Activated CD4-positive, alpha-beta memory T cell treated with anti-CD3 and anti-CD28 coated beads for 36 hours (primary cell): ENCODE measurements around the gene DOCK6. TPM values are rescaled to one million over a fixed set of nuclear protein-coding genes. Genes with fewer than 3 reads are reported as not detected.

Source experiments
- CTCF ChIA-PET: fragments of 350-600 bp; sonication (Branson Sonifier 250); formaldehyde crosslinking; loops from one replicate; lab custom pipeline; 2021; ENCODE audit warnings: antibody characterized with exemption, inconsistent platforms; lab: Charles Lee
- POLR2A ChIA-PET: fragments of 350-600 bp; sonication (Branson Sonifier 250); formaldehyde crosslinking; loops from one replicate; lab custom pipeline; 2021; ENCODE audit warnings: antibody characterized with exemption; lab: Charles Lee
- DNase-seq: peaks from one replicate; pipeline ENCODE4 v3.0.0-alpha.2; 2020
- H3K27ac Mint-ChIP-seq: one replicate; pipeline ENCODE4 v1.8.0; 2021; ENCODE audit warnings: mixed read lengths
- H3K27me3 Mint-ChIP-seq: one replicate; pipeline ENCODE4 v1.8.0; 2021; ENCODE audit warnings: mixed read lengths
- H3K36me3 Mint-ChIP-seq: one replicate; pipeline ENCODE4 v1.8.0; 2021; ENCODE audit warnings: mixed read lengths
- H3K4me1 Mint-ChIP-seq: one replicate; pipeline ENCODE4 v1.8.0; 2021; ENCODE audit warnings: low read depth, mixed read lengths
- H3K4me3 Mint-ChIP-seq: one replicate; pipeline ENCODE4 v1.8.0; 2021; ENCODE audit warnings: mild to moderate bottlenecking, mixed read lengths
- H3K9me3 Mint-ChIP-seq: one replicate; pipeline ENCODE4 v1.8.0; 2021; ENCODE audit warnings: mixed read lengths
- intact Hi-C: fragments of 100-400 bp; cut with micrococcal nuclease; formaldehyde crosslinking; loops from one replicate; pipeline ENCODE4 v1.15.1; 2023
- total RNA-seq, 2 experiments: library from RNA; stranded (reverse); gene quantifications; one replicate each; pipeline ENCODE4 v1.2.3, GENCODE V29; 2021

The DOCK6 gene
- total RNA-seq, 2 experiments from 2014 or later, result 5.8 to 5.9 TPM

DNA sequence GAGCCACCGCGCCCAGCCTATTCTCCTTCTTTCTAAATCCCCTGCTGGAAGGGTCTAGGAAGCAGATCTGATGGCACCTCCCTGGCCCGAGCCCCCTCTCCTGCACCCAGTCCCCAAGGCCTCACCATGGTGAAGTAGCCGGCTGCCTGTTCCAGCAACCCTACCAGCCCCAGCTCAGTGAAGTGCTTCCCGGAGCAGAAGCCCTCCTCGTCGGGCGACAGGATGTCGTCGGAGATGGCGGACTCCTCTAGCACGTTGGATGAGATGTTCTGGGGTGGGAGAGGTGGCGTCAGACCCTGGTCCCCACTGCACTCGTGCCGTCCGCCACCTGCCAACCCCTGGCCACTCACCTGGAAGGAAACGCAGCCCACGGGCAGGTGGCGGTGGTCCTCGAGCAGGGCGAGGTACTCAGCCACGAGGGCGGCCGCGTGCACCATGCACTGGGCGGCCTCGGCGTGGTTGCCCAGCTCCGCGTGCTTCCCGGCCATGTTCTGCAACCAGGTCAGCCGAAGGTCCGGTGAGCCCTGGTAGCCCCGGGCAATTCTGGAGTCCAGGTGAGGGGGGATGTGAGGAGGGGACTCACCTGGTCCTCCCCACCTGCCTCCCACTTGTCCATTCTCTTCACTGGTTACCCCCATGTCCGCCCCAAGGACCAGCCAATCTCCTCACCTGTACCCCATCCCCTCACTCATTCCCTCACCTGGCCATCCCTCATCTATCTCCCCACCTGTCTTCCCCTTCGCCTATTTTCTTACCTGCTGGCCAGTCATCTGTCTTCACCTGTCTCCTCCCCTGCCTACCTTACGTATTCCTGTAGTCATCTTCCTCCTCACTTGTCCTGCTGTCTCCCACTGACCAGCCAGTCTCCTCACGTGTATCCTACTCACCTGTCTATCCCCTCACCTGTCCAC, 53.5 kb downstream of the DOCK6 start:
- Mint-ChIP-seq H3K4me3 (no peak overlapping the region), H3K4me1 (no peaks in the 10 kb centered on the region), H3K9me3 (no peaks in the 10 kb centered on the region), H3K27me3 (peaks cover 1% of the 10 kb centered on the region), H3K27ac (no peak overlapping the region), H3K36me3 (no peaks in the 10 kb centered on the region)
- intact Hi-C loops, result no loop called here
- ChIA-PET POLR2A (no interaction called here), CTCF (interaction anchor here (0.6 kb wide), 1 partner anchor 126 kb away, joined by 3 read pairs; no protein-coding TSS in a partner anchor)
- no peak for DNase-seq

GRCh38 chr19:11205939-11206570, 56.3 kb downstream of the DOCK6 start:
- no peak overlapping the region for H3K4me3 Mint-ChIP-seq
- no peak overlapping the region for H3K27ac Mint-ChIP-seq
- DNase-seq, result no peak
- no peaks in the 10 kb centered on the region for H3K36me3 Mint-ChIP-seq
- no peaks in the 10 kb centered on the region for H3K9me3 Mint-ChIP-seq
- intact Hi-C loops, result no loop called here
- CTCF ChIA-PET, result interaction anchor here (1.6 kb wide), 1 partner anchor 68 kb away, joined by 6 read pairs; no protein-coding TSS in a partner anchor
- H3K27me3 Mint-ChIP-seq, result peaks cover 1% of the 10 kb centered on the region
- no peaks in the 10 kb centered on the region for H3K4me1 Mint-ChIP-seq
- POLR2A ChIA-PET, result interaction anchor here (0.6 kb wide), 1 partner anchor 889 kb away, joined by 4 read pairs; no protein-coding TSS in a partner anchor

DNA sequence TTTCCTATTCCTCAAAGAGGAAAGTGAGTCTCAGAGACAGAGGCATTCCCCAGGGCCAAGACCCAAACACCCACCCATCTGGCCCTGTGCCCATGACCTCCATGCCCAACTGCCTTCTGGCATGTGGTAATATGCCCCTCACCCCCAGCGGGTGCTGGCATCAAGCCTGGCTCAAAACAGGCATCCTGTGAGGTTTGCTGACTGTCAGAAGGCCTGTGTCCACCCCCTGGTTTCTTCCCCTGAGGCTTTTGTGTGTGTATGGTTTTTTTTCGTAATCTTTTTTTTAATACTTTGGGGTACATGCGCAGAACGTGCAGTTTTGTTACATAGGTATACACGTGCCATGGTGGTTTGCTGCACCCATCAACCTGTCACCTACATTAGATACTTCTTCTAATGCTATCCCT, 57.4 kb downstream of the DOCK6 start:
- Mint-ChIP-seq H3K36me3 (no peaks in the 10 kb centered on the region), H3K4me1 (no peaks in the 10 kb centered on the region), H3K27ac (no peak overlapping the region), H3K4me3 (no peak overlapping the region), H3K27me3 (peaks cover 1% of the 10 kb centered on the region), H3K9me3 (no peaks in the 10 kb centered on the region)
- ChIA-PET CTCF (interaction anchor here (0.6 to 1.6 kb wide), 4 partner anchors 66 to 1680 kb away, joined by 3 to 9 read pairs (median 6); no protein-coding TSS in a partner anchor), POLR2A (no interaction called here)
- intact Hi-C loops, result loop anchor here (5.0 kb wide), 1 partner anchor 168 kb away; no protein-coding TSS in a partner anchor
- no peak for DNase-seq

- peaks cover 3% of the 10 kb centered on the region for H3K27me3 Mint-ChIP-seq
- no peaks in the 10 kb centered on the region for H3K4me1 Mint-ChIP-seq
- no peaks in the 10 kb centered on the region for H3K9me3 Mint-ChIP-seq
- ChIA-PET CTCF (interaction anchor here (1.4 to 1.6 kb wide), 5 partner anchors 66 to 169 kb away, joined by 4 to 10 read pairs (median 6); no protein-coding TSS in a partner anchor), POLR2A (no interaction called here)
- no peak overlapping the region for H3K4me3 Mint-ChIP-seq
- intact Hi-C loops, result loop anchor here (5.0 kb wide), 1 partner anchor 167 kb away; no protein-coding TSS in a partner anchor
- DNase-seq, result no peak
- no peak overlapping the region for H3K27ac Mint-ChIP-seq
- H3K36me3 Mint-ChIP-seq, result no peaks in the 10 kb centered on the region
Measured at GRCh38 chr19:11204076-11204602, 58.2 kb downstream of the DOCK6 start.

- CTCF ChIA-PET, result interaction anchor here (1.4 to 1.5 kb wide), 4 partner anchors 65 to 168 kb away, joined by 4 to 10 read pairs (median 8); no protein-coding TSS in a partner anchor
- peak; percentile 46 for DNase-seq
- H3K27ac Mint-ChIP-seq, result no peak overlapping the region
- POLR2A ChIA-PET, result no interaction called here
- no peaks in the 10 kb centered on the region for H3K36me3 Mint-ChIP-seq
- no peaks in the 10 kb centered on the region for H3K9me3 Mint-ChIP-seq
- H3K4me3 Mint-ChIP-seq, result no peak overlapping the region
- intact Hi-C loops, result loop anchor here (1.0 to 5.0 kb wide), 2 partner anchors 66 to 166 kb away; no protein-coding TSS in a partner anchor
- peaks cover 3% of the 10 kb centered on the region for H3K27me3 Mint-ChIP-seq
- no peaks in the 10 kb centered on the region for H3K4me1 Mint-ChIP-seq
Measured at GRCh38 chr19:11203194-11204075, 58.9 kb downstream of the DOCK6 start.

- no peak overlapping the region for H3K4me3 Mint-ChIP-seq
- DNase-seq, result no peak
- intact Hi-C loops, result loop anchor here (1.0 to 5.0 kb wide), 2 partner anchors 65 to 165 kb away; no protein-coding TSS in a partner anchor
- CTCF ChIA-PET, result interaction anchor here (1.4 to 1.5 kb wide), 2 partner anchors 64 to 66 kb away, joined by 4 to 10 read pairs; no protein-coding TSS in a partner anchor
- no peaks in the 10 kb centered on the region for H3K36me3 Mint-ChIP-seq
- POLR2A ChIA-PET, result no interaction called here
- peaks cover 2% of the 10 kb centered on the region for H3K4me1 Mint-ChIP-seq
- peaks cover 3% of the 10 kb centered on the region for H3K27me3 Mint-ChIP-seq
- no peaks in the 10 kb centered on the region for H3K9me3 Mint-ChIP-seq
- no peak overlapping the region for H3K27ac Mint-ChIP-seq
Measured at GRCh38 chr19:11202488-11203193, 59.7 kb downstream of the DOCK6 start.

DNA sequence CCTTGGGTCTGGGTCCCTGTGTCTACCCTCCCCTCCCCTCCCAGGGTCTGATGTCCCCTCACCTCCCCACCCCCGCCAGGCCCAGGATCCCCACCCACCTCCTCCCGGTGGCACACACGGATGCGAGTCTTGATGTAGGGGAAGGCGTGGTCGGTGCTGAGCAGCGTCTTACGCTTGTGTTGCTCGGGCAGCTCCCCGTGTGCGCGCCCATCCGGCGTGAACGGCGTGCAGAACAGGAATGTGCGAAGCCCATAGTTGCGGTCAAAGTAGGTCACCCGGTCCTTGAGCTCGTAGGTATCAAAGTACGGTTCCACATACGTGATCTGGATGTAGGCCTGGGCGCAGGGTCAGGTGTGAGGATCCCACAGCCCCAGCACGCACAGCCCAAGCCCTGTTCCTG, 60.5 kb downstream of the DOCK6 start:
- Mint-ChIP-seq H3K27me3 (peaks cover 5% of the 10 kb centered on the region), H3K4me1 (peaks cover 2% of the 10 kb centered on the region), H3K9me3 (no peaks in the 10 kb centered on the region), H3K4me3 (no peak overlapping the region), H3K27ac (no peak overlapping the region), H3K36me3 (no peaks in the 10 kb centered on the region)
- POLR2A ChIA-PET, result no interaction called here
- CTCF ChIA-PET, result no interaction called here
- intact Hi-C loops, result loop anchor here (5.0 kb wide), 1 partner anchor 164 kb away; no protein-coding TSS in a partner anchor
- DNase-seq, result no peak

- no peaks in the 10 kb centered on the region for H3K9me3 Mint-ChIP-seq
- ChIA-PET CTCF (no interaction called here), POLR2A (no interaction called here)
- no peak for DNase-seq
- no peak overlapping the region for H3K4me3 Mint-ChIP-seq
- H3K27ac Mint-ChIP-seq, result no peak overlapping the region
- peaks cover 5% of the 10 kb centered on the region for H3K4me1 Mint-ChIP-seq
- H3K27me3 Mint-ChIP-seq, result peaks cover 13% of the 10 kb centered on the region
- intact Hi-C loops, result loop anchor here (5.0 kb wide), 1 partner anchor 164 kb away; no protein-coding TSS in a partner anchor
- no peaks in the 10 kb centered on the region for H3K36me3 Mint-ChIP-seq
Measured at GRCh38 chr19:11200931-11201330, 61.4 kb downstream of the DOCK6 start.

DNA sequence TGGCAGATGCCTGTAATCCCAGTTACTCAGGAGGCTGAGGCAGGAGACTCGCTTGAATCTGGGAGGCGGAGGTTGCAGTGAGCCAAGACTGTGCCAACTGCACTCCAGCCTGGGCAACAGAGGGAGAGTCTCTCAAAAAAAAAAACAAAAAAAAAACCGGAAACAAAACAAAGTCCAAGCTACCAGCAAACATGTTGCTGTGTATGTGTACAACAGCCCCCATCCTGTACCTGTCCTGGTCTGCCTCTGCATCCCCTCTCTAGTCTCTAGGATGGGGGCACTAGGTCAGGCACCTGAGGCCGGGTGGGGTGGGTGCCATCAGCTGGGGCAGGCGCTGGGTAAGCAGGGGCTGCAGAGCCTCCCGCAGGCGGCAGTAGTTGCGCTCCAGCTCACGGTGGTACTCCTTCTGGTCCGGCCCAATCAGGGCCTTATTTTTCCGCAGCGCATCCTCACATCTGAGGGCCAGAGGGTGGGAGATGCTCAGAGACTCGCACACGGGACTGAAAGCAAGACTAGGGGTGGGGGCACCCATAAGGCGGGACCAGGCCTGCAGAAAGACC, 62.2 kb downstream of the DOCK6 start:
- Mint-ChIP-seq H3K27ac (no peak overlapping the region), H3K4me1 (peaks cover 8% of the 10 kb centered on the region), H3K36me3 (no peaks in the 10 kb centered on the region), H3K27me3 (peaks cover 16% of the 10 kb centered on the region), H3K4me3 (no peak overlapping the region), H3K9me3 (no peaks in the 10 kb centered on the region)
- intact Hi-C loops, result loop anchor here (5.0 kb wide), 1 partner anchor 163 kb away; no protein-coding TSS in a partner anchor
- POLR2A ChIA-PET, result no interaction called here
- CTCF ChIA-PET, result no interaction called here
- no peak for DNase-seq

DNA sequence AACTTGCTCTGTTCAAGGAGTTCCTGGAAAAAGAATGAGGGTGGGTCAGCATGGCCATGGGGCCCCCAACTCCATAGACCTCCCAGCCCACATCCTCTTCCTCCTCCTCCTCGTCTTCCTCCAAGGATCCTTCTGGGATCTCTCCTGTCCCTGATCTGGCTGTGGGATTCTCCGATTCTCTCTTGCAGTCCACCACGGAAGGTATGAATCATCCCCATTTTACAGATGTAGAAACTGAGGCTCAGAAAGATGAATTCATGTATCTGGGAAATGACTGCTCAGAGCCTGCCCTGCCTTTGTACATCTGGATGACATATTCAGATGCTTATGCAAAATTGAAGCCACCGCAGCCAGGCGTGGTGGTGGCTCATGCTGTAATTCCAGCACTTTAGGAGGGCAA, 62.8 kb downstream of the DOCK6 start:
- Mint-ChIP-seq H3K27ac (no peak overlapping the region), H3K4me1 (peaks cover 8% of the 10 kb centered on the region), H3K27me3 (peaks cover 16% of the 10 kb centered on the region), H3K36me3 (no peaks in the 10 kb centered on the region), H3K4me3 (no peak overlapping the region), H3K9me3 (no peaks in the 10 kb centered on the region)
- intact Hi-C loops, result loop anchor here (5.0 kb wide), 1 partner anchor 42 kb away; the partner anchor contains the start of gene SPC24
- CTCF ChIA-PET, result no interaction called here
- POLR2A ChIA-PET, result no interaction called here
- no peak for DNase-seq
